HG03460 (cell line): ENCODE measurements around the gene IL2RA.
A peak's percentile ranks its signal among the peaks of the same experiment; 100 is the strongest.

Source experiments
- ATAC-seq: cut with Tn5 transposase; IDR thresholded peaks from one replicate; pipeline ENCODE4 v1.9.1; 2021; ENCODE audit not compliant: unreplicated experiment

The IL2RA gene

GRCh38 chr10:6061056-6061455, 1.1 kb downstream of the IL2RA start:
- no peak for ATAC-seq

DNA sequence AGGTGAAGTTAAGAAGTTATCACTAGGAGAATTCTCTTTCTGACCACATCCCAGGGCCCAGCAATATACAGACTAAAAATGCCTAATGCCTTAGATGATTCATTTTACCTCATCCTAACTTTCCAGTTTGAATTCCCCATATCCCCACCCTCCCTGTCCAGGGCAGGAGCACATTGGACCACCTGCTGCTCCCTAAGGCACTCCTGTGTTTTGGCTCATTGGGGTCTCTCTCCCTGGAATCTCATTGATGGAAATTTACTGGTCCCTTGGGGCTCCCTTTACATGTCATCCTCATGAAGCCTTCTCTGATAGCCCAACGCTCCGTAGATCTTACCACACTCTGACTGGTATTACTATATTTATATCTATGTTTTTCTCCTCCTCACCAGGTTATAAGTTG, 2.7 kb downstream of the IL2RA start:
- no peak for ATAC-seq

DNA sequence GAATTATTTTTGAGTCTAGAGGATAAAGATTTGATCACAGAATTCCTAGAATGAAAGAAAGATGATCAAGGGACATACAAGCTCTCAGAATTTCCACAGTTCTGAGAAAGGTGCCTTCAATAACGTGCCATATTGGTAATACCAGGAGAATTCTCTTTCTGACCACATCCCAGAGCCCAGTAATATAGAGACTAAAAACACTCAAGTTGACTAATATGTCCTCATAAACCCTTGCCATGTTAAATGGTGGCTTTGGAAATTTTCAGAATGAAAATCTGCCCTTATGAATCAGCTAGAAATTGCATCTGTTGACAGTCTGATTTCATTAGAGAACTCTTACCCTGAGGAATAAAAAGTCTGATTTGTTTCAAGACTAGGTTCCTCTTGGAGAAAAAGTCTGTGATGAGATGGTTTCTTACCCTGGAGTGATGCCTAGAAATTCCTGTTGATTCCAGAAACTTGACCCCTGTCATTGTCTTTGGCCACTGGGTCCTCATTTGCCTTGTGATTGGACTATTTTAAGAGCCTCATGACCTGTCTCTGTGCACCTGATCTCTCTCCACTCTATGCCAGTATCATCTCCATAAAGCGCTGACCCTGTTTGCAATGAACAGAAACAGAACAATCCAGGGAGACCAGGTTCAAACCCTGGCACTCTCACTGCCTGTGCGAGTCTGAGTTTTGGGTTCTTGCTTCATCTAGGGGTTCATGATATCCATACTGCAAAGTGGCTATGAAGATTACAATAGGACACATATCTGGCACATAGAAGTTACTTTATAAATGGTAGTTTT, 3.3 kb downstream of the IL2RA start:
- no peak for ATAC-seq

GRCh38 chr10:6056411-6057135, 5.6 kb downstream of the IL2RA start:
- ATAC-seq, result no peak

- no peak for ATAC-seq
These were observed 6.2 kb downstream of the IL2RA start for GRCh38 chr10:6055929-6056328.

DNA sequence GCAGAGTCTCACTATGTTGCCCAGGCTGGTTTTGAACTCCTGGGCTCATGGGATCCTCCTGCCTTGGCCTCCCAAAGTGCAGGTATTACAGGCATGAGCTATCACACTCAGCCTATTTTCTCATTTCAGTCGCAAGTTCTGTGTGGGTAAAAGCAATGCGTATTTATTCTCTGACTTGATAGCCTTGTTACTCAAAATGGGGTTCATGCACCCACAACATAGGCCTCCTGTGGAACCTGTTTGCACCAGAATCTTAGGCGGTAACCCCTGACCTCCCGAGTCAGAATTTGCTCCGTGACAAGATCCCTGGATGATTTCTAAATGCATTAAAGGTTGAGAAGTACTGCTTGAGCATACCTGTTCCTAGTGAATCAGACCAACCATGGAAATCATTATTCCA, 7.3 kb downstream of the IL2RA start:
- ATAC-seq, result no peak

GRCh38 chr10:6053816-6054631, 8.1 kb downstream of the IL2RA start:
- no peak for ATAC-seq

- no peak for ATAC-seq
These were observed 8.9 kb downstream of the IL2RA start for GRCh38 chr10:6053303-6053702.

GRCh38 chr10:6052247-6053221, 9.6 kb downstream of the IL2RA start:
- peak; percentile 24 for ATAC-seq

GRCh38 chr10:6050801-6051445, 11.2 kb downstream of the IL2RA start:
- ATAC-seq, result peak; percentile 69

- ATAC-seq, result no peak
These were observed 13.2 kb downstream of the IL2RA start for GRCh38 chr10:6049031-6049400.

DNA sequence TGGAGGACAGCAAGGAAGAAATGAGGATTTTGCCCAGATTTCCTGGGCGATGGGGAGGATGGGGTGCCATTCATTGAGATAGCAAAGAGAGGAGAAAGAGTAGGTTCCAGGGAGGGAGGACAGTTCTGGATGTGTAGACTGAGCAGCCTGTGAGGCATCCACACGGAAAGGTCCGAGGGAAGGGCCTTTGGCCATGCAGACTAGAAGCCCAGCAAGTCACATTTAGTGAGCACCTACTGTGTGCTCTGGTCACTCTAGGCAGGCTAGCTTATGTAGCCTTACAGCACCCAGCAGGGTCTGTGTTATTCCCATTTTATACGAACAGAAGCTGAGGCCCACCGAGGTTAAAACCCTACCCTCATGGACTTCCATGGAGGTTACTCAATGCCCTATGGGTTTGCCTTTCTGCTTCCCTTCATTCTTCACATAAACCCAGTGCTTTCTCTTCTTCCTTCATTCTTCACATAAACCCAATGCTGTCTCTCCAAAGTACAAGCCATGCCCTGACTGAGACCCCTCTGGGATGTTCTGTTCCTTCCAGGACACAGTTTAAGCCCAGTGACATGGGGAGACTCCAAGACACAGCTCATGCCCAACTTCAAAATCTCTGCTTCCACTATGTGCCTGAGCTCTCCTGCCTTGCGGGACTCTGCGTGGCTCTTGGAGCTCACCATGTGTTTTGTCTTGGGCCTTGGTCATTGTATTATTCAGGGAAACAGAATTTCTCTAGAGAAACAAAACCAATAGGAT, 13.7 kb downstream of the IL2RA start:
- ATAC-seq, result no peak

GRCh38 chr10:6047847-6048246, 14.3 kb downstream of the IL2RA start:
- ATAC-seq, result no peak

DNA sequence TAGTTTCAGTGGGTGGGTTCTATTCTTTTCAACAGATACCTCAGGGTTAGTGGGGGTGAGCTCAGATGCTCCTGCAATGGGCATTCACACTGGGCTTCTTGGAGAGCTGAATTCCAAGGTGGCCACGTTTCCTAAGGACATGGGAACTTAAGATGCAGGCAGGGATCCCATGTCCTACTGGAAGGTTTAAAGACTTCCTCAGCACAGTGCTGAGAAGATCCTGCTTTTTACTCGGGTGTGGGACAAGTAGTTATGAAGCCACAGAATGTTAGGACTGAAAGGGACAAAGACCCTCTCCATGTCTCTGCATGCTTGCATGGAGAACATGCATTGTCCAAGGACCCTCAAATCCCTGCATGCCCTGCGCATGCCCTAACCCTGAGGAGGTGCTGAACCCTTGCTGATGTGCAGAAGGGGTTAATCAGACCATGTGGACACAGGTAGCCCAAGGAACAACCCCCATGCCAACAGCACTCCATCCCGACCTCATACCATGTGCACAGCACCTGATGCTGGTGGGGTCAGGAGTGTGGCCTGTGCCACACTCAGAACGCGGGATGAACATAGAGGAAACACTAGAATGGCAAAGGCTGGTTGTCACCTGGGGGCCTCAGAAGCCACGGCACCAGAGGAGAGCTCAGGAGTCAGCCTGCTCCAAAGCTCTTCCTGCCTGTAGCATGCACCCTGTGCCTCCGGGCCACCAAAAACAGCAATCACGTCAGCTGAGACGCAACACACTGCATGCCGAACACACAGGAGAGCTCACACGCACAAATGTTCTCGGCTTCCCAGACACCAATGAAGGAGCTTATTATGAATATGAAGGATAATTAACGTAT, 15.2 kb downstream of the IL2RA start:
- ATAC-seq, result no peak

DNA sequence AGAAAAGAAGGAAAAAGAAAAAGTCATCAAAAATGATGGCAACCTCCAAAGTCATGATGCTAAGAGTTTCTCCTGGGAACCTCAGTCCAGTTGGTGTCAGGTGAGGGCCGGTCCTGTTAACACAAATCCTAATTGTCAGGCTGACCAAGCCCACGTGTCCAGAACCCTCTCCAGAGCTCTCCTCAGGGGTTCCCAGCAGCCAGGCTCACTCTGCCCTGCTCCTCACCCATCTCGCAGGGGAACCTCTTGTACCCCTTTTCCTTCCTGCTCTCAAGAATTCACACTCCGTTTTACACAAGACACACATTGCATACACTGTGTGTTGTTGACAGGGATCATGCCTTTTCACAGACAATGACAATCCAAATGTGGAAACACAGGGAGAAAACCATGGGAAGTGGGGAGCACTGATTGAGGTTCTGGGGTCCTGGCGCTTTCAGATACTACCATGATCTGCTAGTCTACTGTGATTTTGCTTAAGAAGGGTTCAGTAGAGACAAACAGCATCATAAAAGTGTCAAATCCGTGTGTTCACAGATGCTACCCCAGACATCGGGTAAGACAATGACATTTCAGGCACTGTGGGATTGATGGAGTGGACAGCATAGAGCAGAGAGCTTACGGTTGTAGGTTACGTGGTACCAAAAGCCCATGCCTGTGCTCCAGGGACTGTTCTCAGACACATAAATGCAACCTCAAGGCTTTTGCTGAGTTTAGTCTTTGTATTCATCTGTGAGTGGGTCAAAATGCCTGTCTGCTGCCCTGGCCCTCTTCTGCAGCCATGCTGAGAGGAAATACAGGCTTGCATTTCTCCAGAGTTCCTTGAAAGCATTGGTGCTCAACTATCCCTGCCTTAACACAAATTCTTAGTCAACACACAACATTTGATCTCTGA, 16.0 kb downstream of the IL2RA start:
- no peak for ATAC-seq

- ATAC-seq, result no peak
These were observed 16.8 kb downstream of the IL2RA start for GRCh38 chr10:6045314-6045848.

DNA sequence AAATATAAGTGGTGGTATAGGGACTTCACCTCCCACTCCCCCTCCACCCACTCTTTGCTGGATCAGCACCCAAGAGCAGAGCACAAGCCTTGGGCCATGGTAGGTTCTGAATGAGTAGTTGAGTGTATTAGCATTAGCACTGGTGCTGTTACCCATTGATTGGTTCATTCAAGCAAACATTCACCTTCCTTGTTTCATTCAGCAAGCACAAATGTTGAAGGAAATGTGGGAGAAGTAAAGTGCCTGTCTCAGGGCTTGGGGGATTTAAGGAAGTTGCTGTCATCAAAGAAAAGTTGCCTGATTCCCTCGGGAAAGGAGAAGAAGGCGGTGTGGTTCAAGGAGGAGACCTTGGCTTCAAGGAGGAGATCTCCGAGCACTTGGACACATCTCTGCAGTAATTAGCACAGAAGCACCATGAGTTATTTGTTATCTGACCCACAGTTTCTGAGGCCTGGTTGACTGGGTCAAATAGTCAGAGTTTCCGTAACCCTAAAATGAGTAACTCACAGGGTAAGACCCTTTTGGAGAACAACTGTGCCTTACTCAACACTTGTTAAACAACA, 17.3 kb downstream of the IL2RA start:
- ATAC-seq, result no peak
